Gastrocnemius medialis (tissue), 4 donors: Measurements from ENCODE around the gene PRKAG1. TPM values are rescaled to one million over a fixed set of nuclear protein-coding genes. Genes with fewer than 3 reads are reported as not detected.

Source experiments
- ATAC-seq, 2 donors: fragments of 150-250 bp; one replicate each; pipeline ENCODE4 v1.9.1; 2016
- DNase-seq, 2 donors: peaks; one replicate each; pipeline ENCODE4 v3.0.0-alpha.2; 2019
- H3K27ac ChIP-seq, 4 donors: fragments of 200-600 bp; sonication (generic); 1 replicate in 1 of 4; 2 replicates in 3 of 4; pipeline ENCODE4 v1.5.1; 2016 to 2018; ENCODE audit warnings: mild to moderate bottlenecking in 2 of 4, moderate library complexity in 1 of 4
- H3K27me3 ChIP-seq, 3 donors: fragments of 200-600 bp; sonication (generic) in 2 of 3; 1 replicate in 1 of 3; 2 replicates in 2 of 3; pipeline versions ENCODE4 v1.5.1 to v1.6.0; 2016 to 2019; ENCODE audit warnings: mild to moderate bottlenecking in 1 of 3, moderate library complexity in 1 of 3
- H3K36me3 ChIP-seq, 2 donors: fragments of 200-600 bp; sonication (generic) in 1 of 2; one replicate each; pipeline ENCODE4 v1.5.1; 2017 to 2018
- H3K4me1 ChIP-seq, 2 donors: fragments of 200-600 bp; sonication (generic) in 1 of 2; one replicate each; pipeline ENCODE4 v1.5.1; 2016 to 2017; ENCODE audit warnings: mild to moderate bottlenecking in 2 of 2
- H3K4me3 ChIP-seq, 4 donors: fragments of 200-600 bp; sonication (generic) in 3 of 4; 1 replicate in 1 of 4; 2 replicates in 3 of 4; pipeline ENCODE4 v1.5.1; 2016 to 2019; ENCODE audit warnings: mild to moderate bottlenecking in 2 of 4
- H3K9me3 ChIP-seq, 3 donors: fragments of 200-600 bp; sonication (generic) in 2 of 3; 1 replicate in 1 of 3; 2 replicates in 2 of 3; pipeline ENCODE4 v1.5.1; 2016 to 2019
- CTCF ChIP-seq, 5 experiments: fragments of 450-650 bp in 3 of 5; fragments of 200-600 bp in 2 of 5; sonication (generic) in 2 of 5; IDR thresholded peaks in 4 of 5; conservative IDR thresholded peaks in 1 of 5; 1 replicate in 4 of 5; 2 replicates in 1 of 5; pipeline ENCODE4 v1.5.1; 2016 to 2019; ENCODE audit warnings: antibody characterized with exemption in 5 of 5, mild to moderate bottlenecking in 3 of 5, moderate library complexity in 3 of 5
- POLR2A ChIP-seq, 2 donors: fragments of 450-650 bp; IDR thresholded peaks; one replicate each; pipeline ENCODE4 v1.6.1; 2017; ENCODE audit warnings: antibody characterized with exemption in 2 of 2, mild to moderate bottlenecking in 2 of 2, moderate library complexity in 2 of 2
- in situ Hi-C, 4 donors: fragments of 200-750 bp; cut with MboI; loops; one replicate each; pipeline versions ENCODE4 v1.15.0 to v1.8.0; 2017; ENCODE audit warnings: low sequenced_read_pairs in 4 of 4
- intact Hi-C: fragments of 100-400 bp; cut with DNase I; formaldehyde crosslinking; loops from one replicate; pipeline ENCODE4 v1.15.1; 2023; ENCODE audit warnings: low total_unique reads
- total RNA-seq, 4 donors: library from RNA; depleted of rRNA; stranded (reverse); fragments of >200 nt; gene quantifications; one replicate each; pipeline versions ENCODE4 v1.1.0 to v1.2.3, GENCODE V29; 2016

Gene PRKAG1
- total RNA-seq, 4 donors from 2014 or later = 67.4 to 97.7 (median 83.9) TPM

GRCh38 chr12:48956279-48957140, 62.1 kb downstream of the PRKAG1 start:
- peak in 1 of 2 donors; percentile 14 for TF ChIP-seq POLR2A (IDR thresholded peaks at IDR 0.05)
- TF ChIP-seq CTCF (IDR thresholded peaks at IDR 0.05 in 4 of 5, conservative IDR thresholded peaks at IDR 0.05 in 1 of 5) = no peak
- H3K9me3 ChIP-seq = no peaks in the 10 kb centered on the region
- in situ Hi-C loops (no loop called here), intact Hi-C loops (no loop called here)
- H3K4me1 ChIP-seq = peaks cover 15 to 16% of the 10 kb centered on the region in 2 donors
- H3K27me3 ChIP-seq = peaks cover 0 to 4% (median 0%) of the 10 kb centered on the region in 3 donors
- DNase-seq (peak; percentile 62 to 68), ATAC-seq (peak; percentile 55 to 66)
- peak overlapping the region; percentile 86 to 100 (median 88) for H3K4me3 ChIP-seq
- no peaks in the 10 kb centered on the region for H3K36me3 ChIP-seq
- peak overlapping the region; percentile 58 to 81 (median 74) for H3K27ac ChIP-seq

- Histone ChIP-seq H3K4me1 (peaks cover 15 to 16% of the 10 kb centered on the region in 2 donors), H3K27me3 (no peaks in the 10 kb centered on the region), H3K36me3 (no peaks in the 10 kb centered on the region), H3K27ac (no peak overlapping the region), H3K9me3 (no peaks in the 10 kb centered on the region), H3K4me3 (no peak overlapping the region)
- in situ Hi-C loops = no loop called here
- no peak for TF ChIP-seq POLR2A (IDR thresholded peaks at IDR 0.05)
- no peak for TF ChIP-seq CTCF (IDR thresholded peaks at IDR 0.05 in 4 of 5, conservative IDR thresholded peaks at IDR 0.05 in 1 of 5)
- intact Hi-C loops = no loop called here
- DNase-seq (no peak), ATAC-seq (no peak)
Observed at GRCh38 chr12:48954841-48955501, 63.6 kb downstream of the PRKAG1 start.

- no peaks in the 10 kb centered on the region for H3K36me3 ChIP-seq
- H3K27me3 ChIP-seq = no peaks in the 10 kb centered on the region
- ATAC-seq = no peak
- intact Hi-C loops (no loop called here), in situ Hi-C loops (no loop called here)
- no peak for DNase-seq
- TF ChIP-seq POLR2A (IDR thresholded peaks at IDR 0.05) = no peak
- no peak for TF ChIP-seq CTCF (IDR thresholded peaks at IDR 0.05 in 4 of 5, conservative IDR thresholded peaks at IDR 0.05 in 1 of 5)
- H3K27ac ChIP-seq = no peak overlapping the region
- no peak overlapping the region for H3K4me3 ChIP-seq
- H3K4me1 ChIP-seq = peaks cover 15 to 16% of the 10 kb centered on the region in 2 donors
- H3K9me3 ChIP-seq = no peaks in the 10 kb centered on the region
Observed at GRCh38 chr12:48954061-48954460, 64.5 kb downstream of the PRKAG1 start.

- no peaks in the 10 kb centered on the region for H3K27me3 ChIP-seq
- in situ Hi-C loops = no loop called here
- no peak for DNase-seq
- no peak overlapping the region for H3K27ac ChIP-seq
- peaks cover 11 to 12% of the 10 kb centered on the region in 2 donors for H3K4me1 ChIP-seq
- H3K36me3 ChIP-seq = no peaks in the 10 kb centered on the region
- H3K4me3 ChIP-seq = no peak overlapping the region
- intact Hi-C loops = no loop called here
- no peaks in the 10 kb centered on the region for H3K9me3 ChIP-seq
- ATAC-seq = no peak
- TF ChIP-seq CTCF (IDR thresholded peaks at IDR 0.05 in 4 of 5, conservative IDR thresholded peaks at IDR 0.05 in 1 of 5) (no peak), POLR2A (IDR thresholded peaks at IDR 0.05) (no peak)
Observed at GRCh38 chr12:48952691-48953090, 65.9 kb downstream of the PRKAG1 start.

Other genes starting within 250 kb of the PRKAG1 start
- 10 to 100 TPM; 11.4 to 13.6 (median 12.6) TPM for gene ADCY6, start 229.7 kb downstream of the PRKAG1 start, total RNA-seq
- gene CACNB3, start 200.3 kb downstream of the PRKAG1 start, total RNA-seq = 1 to 10 TPM; 1.2 to 5.7 (median 2.7) TPM
- 10 to 100 TPM; 55.8 to 80.6 (median 75.7) TPM for gene DDX23, start 166.6 kb downstream of the PRKAG1 start, total RNA-seq
- under 1 TPM in 1 of 4 donors, not detected in 3; 0.36 TPM for gene RND1, start 152.9 kb downstream of the PRKAG1 start, total RNA-seq
- 1 to 10 TPM in 3 of 4 donors, not detected in 1; 2.1 to 3.9 (median 3.0) TPM for gene FKBP11, start 93.3 kb downstream of the PRKAG1 start, total RNA-seq
- 10 to 100 TPM in 3 of 4 donors, 1 to 10 TPM in 1; 4.9 to 17.2 (median 13.5) TPM for gene ARF3, start 61.3 kb downstream of the PRKAG1 start, total RNA-seq
- gene WNT10B, start 47.0 kb downstream of the PRKAG1 start, total RNA-seq = not detected
- gene WNT1, start 40.5 kb downstream of the PRKAG1 start, total RNA-seq = not detected
- 100 to 1,000 TPM in 3 of 4 donors, 10 to 100 TPM in 1; 26.8 to 415 (median 232) TPM for gene DDN, start 19.4 kb downstream of the PRKAG1 start, total RNA-seq
- gene KMT2D, start 42.0 kb upstream of the PRKAG1 start, total RNA-seq = 10 to 100 TPM; 36.0 to 99.0 (median 71.3) TPM
- under 1 TPM in 2 of 4 donors, not detected in 2; 0.46 to 0.71 TPM for gene RHEBL1, start 51.2 kb upstream of the PRKAG1 start, total RNA-seq
- gene DHH, start 76.0 kb upstream of the PRKAG1 start, total RNA-seq = under 1 TPM in 3 of 4 donors, not detected in 1; 0.09 to 0.36 (median 0.15) TPM
- 10 to 100 TPM; 11.1 to 27.2 (median 15.9) TPM for gene LMBR1L, start 92.1 kb upstream of the PRKAG1 start, total RNA-seq
- gene TUBA1B, start 112.6 kb upstream of the PRKAG1 start, total RNA-seq = 1,000 to 10,000 TPM in 1 of 4 donors, 100 to 1,000 TPM in 3; 124 to 1,632 (median 402) TPM
- gene TUBA1A, start 170.3 kb upstream of the PRKAG1 start, total RNA-seq = 10 to 100 TPM; 14.7 to 68.0 (median 25.1) TPM
- gene TUBA1C, start 246.3 kb upstream of the PRKAG1 start, total RNA-seq = 100 to 1,000 TPM in 1 of 4 donors, 10 to 100 TPM in 3; 53.9 to 130 (median 72.5) TPM